Measurements from ENCODE around the gene USP49.

Gene USP49

GRCh38 chr6:41744236-41744787 lies 150.9 kb downstream of the USP49 start:
- no peaks in the 10 kb centered on the region for H3K4me1 ChIP-seq (ENCODE audit: control insufficient read depth, insufficient read depth, low read length)
- CTCF ChIA-PET: interaction anchor here (0.5 to 0.7 kb wide), 2 partner anchors 307 to 1325 kb away, joined by 4 to 6 read pairs; no protein-coding TSS in a partner anchor
- no peak overlapping the region for H3K27ac ChIP-seq (ENCODE audit: extremely low read depth, low read depth, low read length)
- POLR2A ChIA-PET: interaction anchor here (0.5 kb wide), 1 partner anchor 8 kb away, joined by 4 read pairs; no protein-coding TSS in a partner anchor
- TF ChIP-seq GLI2 (tag by site-specific recombination; IDR thresholded peaks at IDR 0.05; ENCODE audit: borderline replicate concordance, low read depth) (no peak), TCF7L2 (IDR thresholded peaks at IDR 0.05; ENCODE audit: borderline replicate concordance, low read depth, low read length) (no peak), ZBTB48 (tag by site-specific recombination; IDR thresholded peaks at IDR 0.05) (no peak), ZNF585B (tag by site-specific recombination; IDR thresholded peaks at IDR 0.05) (no peak), ZNF335 (tag by site-specific recombination; conservative IDR thresholded peaks at IDR 0.05) (no peak), ZSCAN23 (tag by site-specific recombination; IDR thresholded peaks at IDR 0.05) (no peak), ZNF155 (tag by site-specific recombination; IDR thresholded peaks at IDR 0.05) (no peak), ZNF19 (tag by site-specific recombination; IDR thresholded peaks at IDR 0.05; ENCODE audit: low read depth) (no peak), MYNN (tag by site-specific recombination; IDR thresholded peaks at IDR 0.05; ENCODE audit: borderline replicate concordance) (no peak), RBAK (tag by site-specific recombination; IDR thresholded peaks at IDR 0.05) (no peak), ZNF530 (tag by site-specific recombination; IDR thresholded peaks at IDR 0.05; ENCODE audit: low read depth) (no peak), ZNF138 (tag by site-specific recombination; IDR thresholded peaks at IDR 0.05; ENCODE audit: borderline replicate concordance) (no peak)
- TF ChIP-seq, protein P1, sequence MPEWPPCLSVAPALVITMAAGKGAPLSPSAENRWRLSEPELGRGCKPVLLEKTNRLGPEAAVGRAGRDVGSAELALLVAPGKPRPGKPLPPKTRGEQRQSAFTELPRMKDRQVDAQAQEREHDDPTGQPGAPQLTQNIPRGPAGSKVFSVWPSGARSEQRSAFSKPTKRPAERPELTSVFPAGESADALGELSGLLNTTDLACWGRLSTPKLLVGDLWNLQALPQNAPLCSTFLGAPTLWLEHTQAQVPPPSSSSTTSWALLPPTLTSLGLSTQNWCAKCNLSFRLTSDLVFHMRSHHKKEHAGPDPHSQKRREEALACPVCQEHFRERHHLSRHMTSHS (tag by site-specific recombination; IDR thresholded peaks at IDR 0.05): no peak
- TF ChIP-seq, protein P2, sequence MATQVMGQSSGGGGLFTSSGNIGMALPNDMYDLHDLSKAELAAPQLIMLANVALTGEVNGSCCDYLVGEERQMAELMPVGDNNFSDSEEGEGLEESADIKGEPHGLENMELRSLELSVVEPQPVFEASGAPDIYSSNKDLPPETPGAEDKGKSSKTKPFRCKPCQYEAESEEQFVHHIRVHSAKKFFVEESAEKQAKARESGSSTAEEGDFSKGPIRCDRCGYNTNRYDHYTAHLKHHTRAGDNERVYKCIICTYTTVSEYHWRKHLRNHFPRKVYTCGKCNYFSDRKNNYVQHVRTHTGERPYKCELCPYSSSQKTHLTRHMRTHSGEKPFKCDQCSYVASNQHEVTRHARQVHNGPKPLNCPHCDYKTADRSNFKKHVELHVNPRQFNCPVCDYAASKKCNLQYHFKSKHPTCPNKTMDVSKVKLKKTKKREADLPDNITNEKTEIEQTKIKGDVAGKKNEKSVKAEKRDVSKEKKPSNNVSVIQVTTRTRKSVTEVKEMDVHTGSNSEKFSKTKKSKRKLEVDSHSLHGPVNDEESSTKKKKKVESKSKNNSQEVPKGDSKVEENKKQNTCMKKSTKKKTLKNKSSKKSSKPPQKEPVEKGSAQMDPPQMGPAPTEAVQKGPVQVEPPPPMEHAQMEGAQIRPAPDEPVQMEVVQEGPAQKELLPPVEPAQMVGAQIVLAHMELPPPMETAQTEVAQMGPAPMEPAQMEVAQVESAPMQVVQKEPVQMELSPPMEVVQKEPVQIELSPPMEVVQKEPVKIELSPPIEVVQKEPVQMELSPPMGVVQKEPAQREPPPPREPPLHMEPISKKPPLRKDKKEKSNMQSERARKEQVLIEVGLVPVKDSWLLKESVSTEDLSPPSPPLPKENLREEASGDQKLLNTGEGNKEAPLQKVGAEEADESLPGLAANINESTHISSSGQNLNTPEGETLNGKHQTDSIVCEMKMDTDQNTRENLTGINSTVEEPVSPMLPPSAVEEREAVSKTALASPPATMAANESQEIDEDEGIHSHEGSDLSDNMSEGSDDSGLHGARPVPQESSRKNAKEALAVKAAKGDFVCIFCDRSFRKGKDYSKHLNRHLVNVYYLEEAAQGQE (tag by site-specific recombination; IDR thresholded peaks at IDR 0.05): no peak
- no peak overlapping the region for H3K4me3 ChIP-seq (ENCODE audit: low read depth, low read length)
- H3K36me3 ChIP-seq (ENCODE audit: control insufficient read depth in 2 of 2, insufficient read depth in 1 of 2, low read length in 2 of 2): no peaks in the 10 kb centered on the region
- H3K9me3 ChIP-seq (ENCODE audit: control insufficient read depth, insufficient read depth, low read depth, low read length): no peaks in the 10 kb centered on the region

- POLR2A ChIA-PET: no interaction called here
- H3K4me3 ChIP-seq (ENCODE audit: low read depth, low read length): no peak overlapping the region
- peak; percentile 73 for TF ChIP-seq ZFHX2 (tag by site-specific recombination; conservative IDR thresholded peaks at IDR 0.05)
- TF ChIP-seq ZNF37A (tag by site-specific recombination; IDR thresholded peaks at IDR 0.05): no peak
- peak; percentile 57 for TF ChIP-seq EGR2 (tag by site-specific recombination; IDR thresholded peaks at IDR 0.05; ENCODE audit: low read depth)
- TF ChIP-seq ZNF600 (tag by site-specific recombination; IDR thresholded peaks at IDR 0.05): 0 out of 2 replicates have a peak, but pooled peaks have one; percentile 22
- peak; percentile 44; the same call in 1 of the 2 replicates for TF ChIP-seq ZNF10 (tag by site-specific recombination; IDR thresholded peaks at IDR 0.05)
- TF ChIP-seq OVOL3 (tag by site-specific recombination; IDR thresholded peaks at IDR 0.05): no peak
Measured at GRCh38 chr6:41743406-41744235, 151.6 kb downstream of the USP49 start.

More at GRCh38 chr6:41743406-41744235, 151.6 kb downstream of the USP49 start:
- CTCF ChIA-PET: interaction anchor here (0.5 to 1.0 kb wide), 3 partner anchors 301 to 1326 kb away, joined by 3 to 6 read pairs (median 3); no protein-coding TSS in a partner anchor
- H3K36me3 ChIP-seq (ENCODE audit: control insufficient read depth in 2 of 2, insufficient read depth in 1 of 2, low read length in 2 of 2): no peaks in the 10 kb centered on the region
- no peaks in the 10 kb centered on the region for H3K4me1 ChIP-seq (ENCODE audit: control insufficient read depth, insufficient read depth, low read length)
- no peak overlapping the region for H3K27ac ChIP-seq (ENCODE audit: extremely low read depth, low read depth, low read length)
- no peaks in the 10 kb centered on the region for H3K9me3 ChIP-seq (ENCODE audit: control insufficient read depth, insufficient read depth, low read depth, low read length)

Data from HEK293 (cell line).